NCI-H345 treated with DMSO at 0.1 percent for 48 hours (cell line): Measurements from ENCODE around the gene TTC31.

Source experiments
- DNase-seq: peaks from one replicate; lab custom pipeline; 2025; ENCODE audit not compliant: unreplicated experiment; lab: John Stamatoyannopoulos, UW

TTC31 gene

GRCh38 chr2:74524955-74525716 is 42.3 kb downstream of the TTC31 start:
- DNase-seq, result no peak

- no peak for DNase-seq
Observed at GRCh38 chr2:74525717-74526648, 43.1 kb downstream of the TTC31 start, which contains the start of gene DQX1. DQX1 (minus strand) TSS chr2:74526231; CDS start chr2:74525729, 502 bp downstream.

GRCh38 chr2:74526649-74527230 is 43.9 kb downstream of the TTC31 start:
- DNase-seq, result no peak

GRCh38 chr2:74527741-74528140 is 44.9 kb downstream of the TTC31 start:
- no peak for DNase-seq

GRCh38 chr2:74528600-74529356 is 45.9 kb downstream of the TTC31 start:
- no peak for DNase-seq

- DNase-seq, result peak; percentile 96
Observed at GRCh38 chr2:74529357-74530238, 46.7 kb downstream of the TTC31 start, which contains the start of the genes AUP1 and HTRA2. AUP1 (minus strand) TSS chr2:74529706; CDS start chr2:74529629, 77 bp downstream. HTRA2 (plus strand) TSS chr2:74529933; CDS start chr2:74530007, 74 bp downstream.

- no peak for DNase-seq
Observed at GRCh38 chr2:74530239-74531187, 47.6 kb downstream of the TTC31 start.

- DNase-seq, result no peak
Observed at GRCh38 chr2:74531666-74532065, 48.8 kb downstream of the TTC31 start.

- no peak for DNase-seq
Observed at GRCh38 chr2:74532222-74532621, 49.3 kb downstream of the TTC31 start.

GRCh38 chr2:74533464-74533863 is 50.6 kb downstream of the TTC31 start:
- DNase-seq, result no peak

- no peak for DNase-seq
Observed at GRCh38 chr2:74534411-74534810, 51.5 kb downstream of the TTC31 start.

GRCh38 chr2:74535440-74535965 is 52.6 kb downstream of the TTC31 start:
- no peak for DNase-seq

- no peak for DNase-seq
Observed at GRCh38 chr2:74536166-74536950, 53.5 kb downstream of the TTC31 start.

- no peak for DNase-seq
Observed at GRCh38 chr2:74537140-74537539, 54.3 kb downstream of the TTC31 start.

- DNase-seq, result no peak
Observed at GRCh38 chr2:74538881-74539339, 56.0 kb downstream of the TTC31 start.

GRCh38 chr2:74540291-74540690 is 57.4 kb downstream of the TTC31 start:
- DNase-seq, result no peak

GRCh38 chr2:74542978-74543377 is 60.1 kb downstream of the TTC31 start:
- DNase-seq, result no peak
